COLO829 (cell line): ENCODE measurements around the gene COX5A.

Source experiments
- DNase-seq: peaks from one replicate; pipeline ENCODE4 v3.0.0; 2012; ENCODE audit warnings: low spot score

The COX5A gene

DNA sequence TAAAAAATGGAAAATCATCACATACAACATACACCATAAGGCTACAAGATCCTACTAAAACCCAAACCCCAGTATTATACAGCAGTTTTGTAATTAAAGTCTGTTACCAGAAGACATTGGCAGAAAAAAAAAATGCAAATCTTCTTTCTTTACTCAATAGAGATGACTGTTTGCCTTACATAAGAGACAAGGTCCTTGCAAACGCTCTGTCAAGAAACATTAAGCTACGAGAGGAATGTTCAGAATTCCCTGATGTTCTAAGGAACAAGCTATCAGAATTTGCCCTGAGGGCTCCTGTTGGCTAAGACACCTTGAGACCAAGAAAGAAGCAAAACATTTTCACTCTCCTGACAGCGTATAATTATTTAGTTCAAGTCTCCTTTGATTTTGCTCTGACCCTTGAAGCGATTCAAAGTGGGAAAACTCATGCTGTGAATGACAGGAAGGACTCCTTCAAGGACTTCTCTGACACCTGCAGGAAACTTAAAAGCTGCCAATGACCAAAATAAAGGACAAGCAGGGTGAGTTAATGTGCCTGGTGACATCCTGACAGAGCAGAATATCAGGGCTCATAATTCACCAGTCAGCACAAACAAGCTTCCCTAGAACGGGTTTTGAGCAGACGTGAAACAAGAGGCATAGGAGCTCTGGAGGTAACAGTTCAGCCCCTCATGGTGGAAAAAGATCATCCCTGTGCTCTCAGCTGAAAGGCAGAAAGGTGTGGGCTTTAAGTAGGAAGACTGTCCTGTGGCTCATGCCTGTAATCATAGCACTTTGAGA lies 67.2 kb downstream of the COX5A start:
- DNase-seq: no peak
